SK-N-SH treated with all-trans-retinoic acid at 6 μM for 48 hours (cell line): Measurements from ENCODE around the gene C11orf86.

Experiments used
- ARNTL ChIP-seq: fragments of 450-650 bp; formaldehyde crosslinking; IDR thresholded peaks from 2 replicates; pipeline ENCODE4 v1.5.0; 2020; ENCODE audit warnings: low read depth, mild to moderate bottlenecking, moderate library complexity, borderline replicate concordance
- CSDC2 ChIP-seq: fragments of 250-450 bp; sonication (Bioruptor Pico); IDR thresholded peaks from 2 replicates; pipeline ENCODE4 v1.5.0; 2020; ENCODE audit warnings: mild to moderate bottlenecking, moderate library complexity
- ESRRG ChIP-seq: fragments of 250-450 bp; sonication (Bioruptor Pico); IDR thresholded peaks from 2 replicates; pipeline ENCODE4 v1.6.1; 2021; ENCODE audit warnings: mild to moderate bottlenecking
- OSR1 ChIP-seq: fragments of 250-450 bp; sonication (Bioruptor Pico); IDR thresholded peaks from 2 replicates; pipeline ENCODE4 v1.8.0; 2022; ENCODE audit warnings: moderate library complexity, mild to moderate bottlenecking, inconsistent platforms
- RARB ChIP-seq: fragments of 250-450 bp; sonication (Bioruptor Pico); IDR thresholded peaks from 2 replicates; pipeline ENCODE4 v1.8.0; 2021; ENCODE audit warnings: mild to moderate bottlenecking, moderate library complexity
- SNAI2 ChIP-seq: fragments of 250-450 bp; sonication (Bioruptor Pico); IDR thresholded peaks from 2 replicates; pipeline ENCODE4 v1.5.0; 2020; ENCODE audit warnings: mild to moderate bottlenecking, moderate library complexity
- TCF4 ChIP-seq: fragments of 250-450 bp; sonication (Bioruptor Pico); IDR thresholded peaks from 2 replicates; pipeline ENCODE4 v1.8.0; 2021; ENCODE audit warnings: mild to moderate bottlenecking, moderate library complexity, borderline replicate concordance
- ZC3H10 ChIP-seq: fragments of 250-450 bp; sonication (Bioruptor Pico); IDR thresholded peaks from 2 replicates; pipeline ENCODE4 v1.5.1; 2021; ENCODE audit warnings: mild to moderate bottlenecking, moderate library complexity
- ZFP3 ChIP-seq: fragments of 250-450 bp; sonication (Bioruptor Pico); IDR thresholded peaks from 2 replicates; pipeline ENCODE4 v1.5.0; 2020; ENCODE audit warnings: mild to moderate bottlenecking, moderate library complexity
- ZFP30 ChIP-seq: fragments of 450-650 bp; formaldehyde crosslinking; IDR thresholded peaks from 2 replicates; pipeline ENCODE4 v1.5.0; 2022; ENCODE audit warnings: mild to moderate bottlenecking, moderate library complexity
- ZNF565 ChIP-seq: fragments of 450-650 bp; formaldehyde crosslinking; conservative IDR thresholded peaks from 2 replicates; pipeline ENCODE4 v1.5.0; 2020; ENCODE audit warnings: low read depth, mild to moderate bottlenecking, moderate library complexity
- TF ChIP-seq, protein P1 (sequence below): fragments of 250-450 bp; sonication (Bioruptor Pico); IDR thresholded peaks from 2 replicates; pipeline ENCODE4 v1.8.0; 2020; ENCODE audit warnings: mild to moderate bottlenecking, moderate library complexity, borderline replicate concordance
- TF ChIP-seq, protein P2 (sequence below): fragments of 250-450 bp; sonication (Bioruptor Pico); IDR thresholded peaks from 2 replicates; pipeline ENCODE4 v1.5.1; 2021; ENCODE audit warnings: mild to moderate bottlenecking, moderate library complexity
- TF ChIP-seq, protein P3 (sequence below): fragments of 250-450 bp; sonication (Bioruptor Pico); IDR thresholded peaks from 2 replicates; pipeline ENCODE4 v1.5.0; 2020; ENCODE audit warnings: mild to moderate bottlenecking, moderate library complexity

DNA sequence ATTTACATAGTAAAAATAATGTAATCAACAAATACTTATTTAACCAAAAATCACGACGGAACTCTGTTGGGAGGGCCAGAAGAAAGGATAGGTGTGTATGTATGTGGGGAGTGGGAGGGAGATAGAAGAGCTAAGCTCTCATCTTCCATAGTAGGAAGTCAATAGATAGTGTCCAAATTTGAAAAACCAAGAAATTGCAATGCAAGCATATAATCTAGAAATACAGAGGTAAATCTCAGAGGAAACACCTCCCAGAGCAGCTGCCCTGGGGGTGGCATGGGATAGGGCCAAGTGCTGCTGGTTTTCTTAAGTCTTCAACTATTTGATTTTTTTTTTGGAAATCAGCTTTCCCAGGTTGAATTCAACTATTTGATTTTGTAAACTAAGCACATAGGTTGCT is 16.9 kb downstream of the C11orf86 start:
- TF ChIP-seq, protein P1, sequence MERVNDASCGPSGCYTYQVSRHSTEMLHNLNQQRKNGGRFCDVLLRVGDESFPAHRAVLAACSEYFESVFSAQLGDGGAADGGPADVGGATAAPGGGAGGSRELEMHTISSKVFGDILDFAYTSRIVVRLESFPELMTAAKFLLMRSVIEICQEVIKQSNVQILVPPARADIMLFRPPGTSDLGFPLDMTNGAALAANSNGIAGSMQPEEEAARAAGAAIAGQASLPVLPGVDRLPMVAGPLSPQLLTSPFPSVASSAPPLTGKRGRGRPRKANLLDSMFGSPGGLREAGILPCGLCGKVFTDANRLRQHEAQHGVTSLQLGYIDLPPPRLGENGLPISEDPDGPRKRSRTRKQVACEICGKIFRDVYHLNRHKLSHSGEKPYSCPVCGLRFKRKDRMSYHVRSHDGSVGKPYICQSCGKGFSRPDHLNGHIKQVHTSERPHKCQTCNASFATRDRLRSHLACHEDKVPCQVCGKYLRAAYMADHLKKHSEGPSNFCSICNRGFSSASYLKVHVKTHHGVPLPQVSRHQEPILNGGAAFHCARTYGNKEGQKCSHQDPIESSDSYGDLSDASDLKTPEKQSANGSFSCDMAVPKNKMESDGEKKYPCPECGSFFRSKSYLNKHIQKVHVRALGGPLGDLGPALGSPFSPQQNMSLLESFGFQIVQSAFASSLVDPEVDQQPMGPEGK = no peak
- TF ChIP-seq RARB (CRISPR knock-in tag) = no peak
- TF ChIP-seq ARNTL (CRISPR knock-in tag) = no peak
- no peak for TF ChIP-seq ZFP30 (CRISPR knock-in tag)
- no peak for TF ChIP-seq ZNF565 (CRISPR knock-in tag)
- TF ChIP-seq OSR1 (CRISPR knock-in tag) = no peak
- TF ChIP-seq CSDC2 (CRISPR knock-in tag) = no peak
- TF ChIP-seq TCF4 (CRISPR knock-in tag) = no peak
- TF ChIP-seq, protein P2, sequence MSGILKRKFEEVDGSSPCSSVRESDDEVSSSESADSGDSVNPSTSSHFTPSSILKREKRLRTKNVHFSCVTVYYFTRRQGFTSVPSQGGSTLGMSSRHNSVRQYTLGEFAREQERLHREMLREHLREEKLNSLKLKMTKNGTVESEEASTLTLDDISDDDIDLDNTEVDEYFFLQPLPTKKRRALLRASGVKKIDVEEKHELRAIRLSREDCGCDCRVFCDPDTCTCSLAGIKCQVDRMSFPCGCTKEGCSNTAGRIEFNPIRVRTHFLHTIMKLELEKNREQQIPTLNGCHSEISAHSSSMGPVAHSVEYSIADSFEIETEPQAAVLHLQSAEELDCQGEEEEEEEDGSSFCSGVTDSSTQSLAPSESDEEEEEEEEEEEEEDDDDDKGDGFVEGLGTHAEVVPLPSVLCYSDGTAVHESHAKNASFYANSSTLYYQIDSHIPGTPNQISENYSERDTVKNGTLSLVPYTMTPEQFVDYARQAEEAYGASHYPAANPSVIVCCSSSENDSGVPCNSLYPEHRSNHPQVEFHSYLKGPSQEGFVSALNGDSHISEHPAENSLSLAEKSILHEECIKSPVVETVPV (CRISPR knock-in tag) = no peak
- TF ChIP-seq ZC3H10 (CRISPR knock-in tag) = no peak
- TF ChIP-seq, protein P3, sequence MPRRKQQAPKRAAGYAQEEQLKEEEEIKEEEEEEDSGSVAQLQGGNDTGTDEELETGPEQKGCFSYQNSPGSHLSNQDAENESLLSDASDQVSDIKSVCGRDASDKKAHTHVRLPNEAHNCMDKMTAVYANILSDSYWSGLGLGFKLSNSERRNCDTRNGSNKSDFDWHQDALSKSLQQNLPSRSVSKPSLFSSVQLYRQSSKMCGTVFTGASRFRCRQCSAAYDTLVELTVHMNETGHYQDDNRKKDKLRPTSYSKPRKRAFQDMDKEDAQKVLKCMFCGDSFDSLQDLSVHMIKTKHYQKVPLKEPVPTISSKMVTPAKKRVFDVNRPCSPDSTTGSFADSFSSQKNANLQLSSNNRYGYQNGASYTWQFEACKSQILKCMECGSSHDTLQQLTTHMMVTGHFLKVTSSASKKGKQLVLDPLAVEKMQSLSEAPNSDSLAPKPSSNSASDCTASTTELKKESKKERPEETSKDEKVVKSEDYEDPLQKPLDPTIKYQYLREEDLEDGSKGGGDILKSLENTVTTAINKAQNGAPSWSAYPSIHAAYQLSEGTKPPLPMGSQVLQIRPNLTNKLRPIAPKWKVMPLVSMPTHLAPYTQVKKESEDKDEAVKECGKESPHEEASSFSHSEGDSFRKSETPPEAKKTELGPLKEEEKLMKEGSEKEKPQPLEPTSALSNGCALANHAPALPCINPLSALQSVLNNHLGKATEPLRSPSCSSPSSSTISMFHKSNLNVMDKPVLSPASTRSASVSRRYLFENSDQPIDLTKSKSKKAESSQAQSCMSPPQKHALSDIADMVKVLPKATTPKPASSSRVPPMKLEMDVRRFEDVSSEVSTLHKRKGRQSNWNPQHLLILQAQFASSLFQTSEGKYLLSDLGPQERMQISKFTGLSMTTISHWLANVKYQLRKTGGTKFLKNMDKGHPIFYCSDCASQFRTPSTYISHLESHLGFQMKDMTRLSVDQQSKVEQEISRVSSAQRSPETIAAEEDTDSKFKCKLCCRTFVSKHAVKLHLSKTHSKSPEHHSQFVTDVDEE (CRISPR knock-in tag) = no peak
- TF ChIP-seq SNAI2 (CRISPR knock-in tag) = no peak
- no peak for TF ChIP-seq ESRRG (CRISPR knock-in tag)
- TF ChIP-seq ZFP3 = no peak
